HepG2 (cell line): Measurements from ENCODE around the gene ELP6. TPM values are rescaled to one million over a fixed set of nuclear protein-coding genes. Genes with fewer than 3 reads are reported as not detected.
A peak's percentile ranks its signal among the peaks of the same experiment; 100 is the strongest.

Experiments used
- DRAP1 ChIP-seq: IDR thresholded peaks from 2 replicates; pipeline ENCODE4 v1.6.1; 2016; ENCODE audit warnings: missing genetic modification reagents, missing compliant biosample characterization
- DZIP1 ChIP-seq: sonication (generic); formaldehyde crosslinking; IDR thresholded peaks from 2 replicates; pipeline ENCODE4 v1.5.0; 2020; ENCODE audit warnings: mild to moderate bottlenecking, missing genetic modification reagents
- MBD4 ChIP-seq: IDR thresholded peaks from 2 replicates; pipeline ENCODE4 v1.6.1; 2012; ENCODE audit warnings: low read length, inconsistent platforms, borderline replicate concordance
- MXI1 ChIP-seq: IDR thresholded peaks from 3 replicates; pipeline ENCODE4 v1.6.1; 2012; ENCODE audit warnings: low read depth, low read length, inconsistent platforms, borderline replicate concordance
- NR2F2 ChIP-seq: IDR thresholded peaks from 2 replicates; pipeline ENCODE4 v1.6.1; 2012; ENCODE audit warnings: low read depth, inconsistent platforms, borderline replicate concordance
- SNRNP70 ChIP-seq: fragments of 200-400 bp; formaldehyde crosslinking; IDR thresholded peaks from 2 replicates; pipeline ENCODE4 v1.6.1; 2017; ENCODE audit warnings: mild to moderate bottlenecking, low read depth, low read length, moderate library complexity
- SOX6 ChIP-seq, 2 experiments: fragments of 450-650 bp in 1 of 2; sonication (generic) in 1 of 2; formaldehyde crosslinking in 1 of 2; IDR thresholded peaks; 2 replicates each; pipeline versions ENCODE4 v1.4.0 to v1.6.1; 2017 to 2020; ENCODE audit warnings: antibody characterized with exemption in 1 of 2, mild to moderate bottlenecking in 1 of 2, missing genetic modification reagents in 1 of 2
- TMF1 ChIP-seq: sonication (generic); formaldehyde crosslinking; IDR thresholded peaks from 2 replicates; pipeline ENCODE4 v1.8.1; 2022; ENCODE audit warnings: low read depth, missing genetic modification reagents
- ZBED4 ChIP-seq: sonication (generic); formaldehyde crosslinking; IDR thresholded peaks from 2 replicates; pipeline ENCODE4 v1.4.0; 2020; ENCODE audit warnings: missing genetic modification reagents, borderline replicate concordance
- ZBTB42 ChIP-seq: sonication (generic); formaldehyde crosslinking; IDR thresholded peaks from 2 replicates; pipeline ENCODE4 v1.5.0; 2020; ENCODE audit warnings: mild to moderate bottlenecking, missing genetic modification reagents
- ZNF326 ChIP-seq: sonication (generic); formaldehyde crosslinking; IDR thresholded peaks from 2 replicates; pipeline ENCODE4 v1.4.0; 2020; ENCODE audit warnings: missing genetic modification reagents, borderline replicate concordance
- ZNF775 ChIP-seq: sonication (generic); formaldehyde crosslinking; IDR thresholded peaks from 2 replicates; pipeline ENCODE4 v1.4.0; 2020; ENCODE audit warnings: missing genetic modification reagents, mild to moderate bottlenecking, moderate library complexity, borderline replicate concordance
- ZSCAN9 ChIP-seq: IDR thresholded peaks from 2 replicates; pipeline ENCODE4 v1.6.1; 2016; ENCODE audit warnings: borderline replicate concordance
- polyA plus RNA-seq, 8 experiments: library from polyadenylated mRNA; depleted of rRNA in 3 of 8; stranded (reverse) in 7 of 8; unstranded in 1 of 8; fragments of >200 nt; fragmentation: Illumina TruSeq in 4 of 8; extraction: Trizol in 4 of 8; gene quantifications; 2 replicates each; pipeline versions ENCODE4 v1.2.1 to v1.2.3, GENCODE V29; 2011 to 2016; ENCODE audit warnings: low read depth in 4 of 8, missing spikeins in 1 of 8, mixed read lengths in 1 of 8; ENCODE audit not compliant: insufficient read depth in 1 of 8
- total RNA-seq, 5 experiments: library from RNA; depleted of rRNA; stranded (reverse); fragments of >200 nt; fragmentation: Illumina TruSeq; extraction: Trizol; gene quantifications; 2 replicates each; pipeline ENCODE4 v1.2.3, GENCODE V29; 2016; ENCODE audit warnings: low read depth in 1 of 5
- TF ChIP-seq, protein P1 (sequence below): IDR thresholded peaks from 2 replicates; pipeline ENCODE4 v1.6.1; 2018; ENCODE audit warnings: missing genetic modification reagents, mild to moderate bottlenecking, missing compliant biosample characterization
- TF ChIP-seq, protein P2 (sequence below), 2 experiments: IDR thresholded peaks; 2 replicates each; pipeline ENCODE4 v1.6.1; 2011 to 2012; ENCODE audit warnings: low read length in 2 of 2, borderline replicate concordance in 1 of 2, low read depth in 1 of 2, mild to moderate bottlenecking in 1 of 2, moderate library complexity in 1 of 2

Gene ELP6
- total and polyA plus RNA-seq, 2 of the 13 experiments (the other 11 are each of a cell fraction or from before 2014, with no cell fraction given) = 45.0 to 49.3 TPM

- no peak for TF ChIP-seq DRAP1 (CRISPR knock-in tag)
- TF ChIP-seq MXI1 = no peak
- TF ChIP-seq ZBTB42 (CRISPR knock-in tag) = no peak
- no peak for TF ChIP-seq DZIP1 (CRISPR knock-in tag)
- TF ChIP-seq, protein P1, sequence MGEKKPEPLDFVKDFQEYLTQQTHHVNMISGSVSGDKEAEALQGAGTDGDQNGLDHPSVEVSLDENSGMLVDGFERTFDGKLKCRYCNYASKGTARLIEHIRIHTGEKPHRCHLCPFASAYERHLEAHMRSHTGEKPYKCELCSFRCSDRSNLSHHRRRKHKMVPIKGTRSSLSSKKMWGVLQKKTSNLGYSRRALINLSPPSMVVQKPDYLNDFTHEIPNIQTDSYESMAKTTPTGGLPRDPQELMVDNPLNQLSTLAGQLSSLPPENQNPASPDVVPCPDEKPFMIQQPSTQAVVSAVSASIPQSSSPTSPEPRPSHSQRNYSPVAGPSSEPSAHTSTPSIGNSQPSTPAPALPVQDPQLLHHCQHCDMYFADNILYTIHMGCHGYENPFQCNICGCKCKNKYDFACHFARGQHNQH (CRISPR knock-in tag) = no peak
- TF ChIP-seq MBD4 = no peak
- no peak for TF ChIP-seq SNRNP70
- 0 out of 2 replicates have a peak, but pooled peaks have one; percentile 24 for TF ChIP-seq ZBED4 (CRISPR knock-in tag)
- no peak for TF ChIP-seq NR2F2
- TF ChIP-seq SOX6 (IDR thresholded peaks at IDR 0.05) = no peak
- TF ChIP-seq SOX6 (CRISPR knock-in tag; IDR thresholded peaks at IDR 0.05) = 0 out of 2 replicates have a peak, but pooled peaks have one; percentile 20
- TF ChIP-seq ZNF326 (CRISPR knock-in tag) = no peak
- TF ChIP-seq TMF1 (CRISPR knock-in tag) = no peak
- TF ChIP-seq ZSCAN9 = peak; percentile 68; the same call in 1 of the 2 replicates
- no peak for TF ChIP-seq ZNF775 (CRISPR knock-in tag)
- TF ChIP-seq, protein P2, sequence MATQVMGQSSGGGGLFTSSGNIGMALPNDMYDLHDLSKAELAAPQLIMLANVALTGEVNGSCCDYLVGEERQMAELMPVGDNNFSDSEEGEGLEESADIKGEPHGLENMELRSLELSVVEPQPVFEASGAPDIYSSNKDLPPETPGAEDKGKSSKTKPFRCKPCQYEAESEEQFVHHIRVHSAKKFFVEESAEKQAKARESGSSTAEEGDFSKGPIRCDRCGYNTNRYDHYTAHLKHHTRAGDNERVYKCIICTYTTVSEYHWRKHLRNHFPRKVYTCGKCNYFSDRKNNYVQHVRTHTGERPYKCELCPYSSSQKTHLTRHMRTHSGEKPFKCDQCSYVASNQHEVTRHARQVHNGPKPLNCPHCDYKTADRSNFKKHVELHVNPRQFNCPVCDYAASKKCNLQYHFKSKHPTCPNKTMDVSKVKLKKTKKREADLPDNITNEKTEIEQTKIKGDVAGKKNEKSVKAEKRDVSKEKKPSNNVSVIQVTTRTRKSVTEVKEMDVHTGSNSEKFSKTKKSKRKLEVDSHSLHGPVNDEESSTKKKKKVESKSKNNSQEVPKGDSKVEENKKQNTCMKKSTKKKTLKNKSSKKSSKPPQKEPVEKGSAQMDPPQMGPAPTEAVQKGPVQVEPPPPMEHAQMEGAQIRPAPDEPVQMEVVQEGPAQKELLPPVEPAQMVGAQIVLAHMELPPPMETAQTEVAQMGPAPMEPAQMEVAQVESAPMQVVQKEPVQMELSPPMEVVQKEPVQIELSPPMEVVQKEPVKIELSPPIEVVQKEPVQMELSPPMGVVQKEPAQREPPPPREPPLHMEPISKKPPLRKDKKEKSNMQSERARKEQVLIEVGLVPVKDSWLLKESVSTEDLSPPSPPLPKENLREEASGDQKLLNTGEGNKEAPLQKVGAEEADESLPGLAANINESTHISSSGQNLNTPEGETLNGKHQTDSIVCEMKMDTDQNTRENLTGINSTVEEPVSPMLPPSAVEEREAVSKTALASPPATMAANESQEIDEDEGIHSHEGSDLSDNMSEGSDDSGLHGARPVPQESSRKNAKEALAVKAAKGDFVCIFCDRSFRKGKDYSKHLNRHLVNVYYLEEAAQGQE (IDR thresholded peaks at IDR 0.05; ENCODE audit: borderline replicate concordance in 1 of 2, low read depth in 1 of 2, low read length in 2 of 2) = no peak
These were observed 29.1 kb upstream of the ELP6 start (continued) for GRCh38 chr3:47542471-47543173.
